Measurements from ENCODE around the gene ZNF253.
"Not testable (repeated sequence)": the region's sequence is repeated elsewhere in the genome, so short reads cannot be mapped to it uniquely, and the experiment has no call there.

Gene ZNF253

DNA sequence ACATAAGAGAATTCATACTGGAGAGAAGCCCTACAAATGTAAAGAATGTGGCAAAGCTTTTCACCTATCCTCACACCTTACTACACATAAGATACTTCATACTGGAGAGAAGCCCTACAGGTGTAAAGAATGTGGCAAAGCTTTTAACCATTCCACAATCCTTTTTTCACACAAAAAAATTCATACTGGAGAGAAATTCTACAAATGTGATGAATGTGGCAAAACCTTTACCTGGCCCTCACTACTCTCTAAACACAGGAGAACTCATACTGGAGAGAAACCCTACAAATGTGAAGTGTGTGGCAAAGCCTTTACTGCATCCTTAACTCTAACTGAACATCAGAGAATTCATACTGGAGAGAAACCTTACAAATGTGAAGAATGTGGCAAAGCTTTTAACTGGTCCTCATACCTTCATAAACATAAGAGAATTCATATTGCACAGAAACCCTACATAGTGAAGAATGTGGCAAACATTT lies 30.1 kb upstream of the ZNF253 start:
- H3K14ac ChIP-seq (ENCODE audit: low read length in 2 of 2): no peak overlapping the region
- H4K8ac ChIP-seq (ENCODE audit: low read length): no peak overlapping the region
- peak overlapping the region in 1 of 2 experiments; percentile 37 for H3K4me3 ChIP-seq (ENCODE audit: insufficient read depth in 1 of 2, low read depth in 1 of 2, low read length in 2 of 2)
- DNase-seq: peak; percentile 0
- H2BK5ac ChIP-seq (ENCODE audit: low read depth, low read length, poor library complexity, severe bottlenecking): no peak overlapping the region
- H3K79me1 ChIP-seq (replicated peaks; ENCODE audit: low read length, poor library complexity, severe bottlenecking): no peaks in the 10 kb centered on the region
- no peaks in the 10 kb centered on the region for H3K4me1 ChIP-seq (ENCODE audit: control insufficient read depth, insufficient read depth, low read depth, low read length)
- H3K4ac ChIP-seq (ENCODE audit: low read depth in 1 of 2, low read length in 2 of 2): no peak overlapping the region
- no peak overlapping the region for H2AK5ac ChIP-seq (ENCODE audit: low read length, severe bottlenecking)
- no peak overlapping the region for H3K9ac ChIP-seq (ENCODE audit: low read length)
- H3K18ac ChIP-seq (ENCODE audit: low read depth in 1 of 2, low read length in 2 of 2): no peak overlapping the region
- no peak overlapping the region for H2BK15ac ChIP-seq (ENCODE audit: low read depth, poor library complexity, severe bottlenecking)
- no peak overlapping the region for H4K91ac ChIP-seq (ENCODE audit: low read length)
- peaks cover 84% of the 10 kb centered on the region for H3K9me3 ChIP-seq (ENCODE audit: control insufficient read depth, low read length)
- no peak overlapping the region for H2BK12ac ChIP-seq (ENCODE audit: low read length in 2 of 2)
- H3K4me2 ChIP-seq (ENCODE audit: low read length, poor library complexity, severe bottlenecking): no peak overlapping the region
- no peak overlapping the region for H3K27ac ChIP-seq (ENCODE audit: low read length, poor library complexity, severe bottlenecking)
- no peak overlapping the region for H3K23ac ChIP-seq (ENCODE audit: low read length in 2 of 2)
- H3K36me3 ChIP-seq (ENCODE audit: control insufficient read depth in 1 of 2, insufficient read depth in 2 of 2, low read depth in 1 of 2, low read length in 2 of 2): no peaks in the 10 kb centered on the region
- H3K27me3 ChIP-seq (ENCODE audit: control insufficient read depth in 1 of 2, insufficient read depth in 1 of 2, low read length in 2 of 2): no peaks in the 10 kb centered on the region
- no peak overlapping the region for H2AFZ ChIP-seq (ENCODE audit: low read depth, low read length)
- no peak overlapping the region for H2BK120ac ChIP-seq (ENCODE audit: low read depth, low read length)

DNA sequence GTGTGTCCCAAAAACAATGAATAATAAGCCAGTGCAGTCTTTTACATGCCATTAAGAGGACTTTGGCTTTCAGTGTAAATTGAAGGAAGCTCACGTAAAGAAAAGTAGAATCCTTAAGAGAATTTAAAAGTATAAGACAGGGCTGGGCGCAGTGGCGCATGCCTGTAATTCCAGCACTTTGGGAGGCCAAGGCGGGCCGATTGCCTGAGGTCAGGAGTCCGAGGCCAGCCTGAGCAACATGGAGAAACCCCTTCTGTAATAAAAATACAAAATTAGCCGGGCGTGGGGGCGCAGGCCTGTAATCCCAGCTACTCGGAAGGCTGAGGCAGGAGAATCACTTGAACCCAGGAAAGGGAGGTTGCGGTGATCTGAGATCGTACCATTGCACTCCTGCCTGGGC lies 17.9 kb upstream of the ZNF253 start:
- no peak overlapping the region for H2BK5ac ChIP-seq (ENCODE audit: low read depth, low read length, poor library complexity, severe bottlenecking)
- H4K8ac ChIP-seq (ENCODE audit: low read length): no peak overlapping the region
- no peak overlapping the region for H3K4me2 ChIP-seq (ENCODE audit: low read length, poor library complexity, severe bottlenecking)
- no peak overlapping the region for H2BK120ac ChIP-seq (ENCODE audit: low read depth, low read length)
- H2AFZ ChIP-seq (ENCODE audit: low read depth, low read length): no peak overlapping the region
- no peak overlapping the region for H3K4me3 ChIP-seq (ENCODE audit: insufficient read depth in 1 of 2, low read depth in 1 of 2, low read length in 2 of 2)
- H3K9ac ChIP-seq (ENCODE audit: low read length): no peak overlapping the region
- H2AK5ac ChIP-seq (ENCODE audit: low read length, severe bottlenecking): no peak overlapping the region
- H3K23ac ChIP-seq (ENCODE audit: low read length in 2 of 2): no peak overlapping the region
- peaks cover 75% of the 10 kb centered on the region for H3K9me3 ChIP-seq (ENCODE audit: control insufficient read depth, low read length)
- H3K14ac ChIP-seq (ENCODE audit: low read length in 2 of 2): no peak overlapping the region
- H3K36me3 ChIP-seq (ENCODE audit: control insufficient read depth in 1 of 2, insufficient read depth in 2 of 2, low read depth in 1 of 2, low read length in 2 of 2): no peaks in the 10 kb centered on the region
- no peak overlapping the region for H3K27ac ChIP-seq (ENCODE audit: low read length, poor library complexity, severe bottlenecking)
- H3K4me1 ChIP-seq (ENCODE audit: control insufficient read depth, insufficient read depth, low read depth, low read length): no peaks in the 10 kb centered on the region
- H4K91ac ChIP-seq (ENCODE audit: low read length): no peak overlapping the region
- no peak for DNase-seq
- no peak overlapping the region for H2BK12ac ChIP-seq (ENCODE audit: low read length in 2 of 2)
- no peaks in the 10 kb centered on the region for H3K79me1 ChIP-seq (replicated peaks; ENCODE audit: low read length, poor library complexity, severe bottlenecking)
- no peak overlapping the region for H3K4ac ChIP-seq (ENCODE audit: low read depth in 1 of 2, low read length in 2 of 2)
- no peaks in the 10 kb centered on the region for H3K27me3 ChIP-seq (ENCODE audit: control insufficient read depth in 1 of 2, insufficient read depth in 1 of 2, low read length in 2 of 2)
- WGBS: 90% methylated on average over 12 of the region's 12 CpGs
- H3K18ac ChIP-seq (ENCODE audit: low read depth in 1 of 2, low read length in 2 of 2): no peak overlapping the region
- H2BK15ac ChIP-seq (ENCODE audit: low read depth, poor library complexity, severe bottlenecking): no peak overlapping the region

DNA sequence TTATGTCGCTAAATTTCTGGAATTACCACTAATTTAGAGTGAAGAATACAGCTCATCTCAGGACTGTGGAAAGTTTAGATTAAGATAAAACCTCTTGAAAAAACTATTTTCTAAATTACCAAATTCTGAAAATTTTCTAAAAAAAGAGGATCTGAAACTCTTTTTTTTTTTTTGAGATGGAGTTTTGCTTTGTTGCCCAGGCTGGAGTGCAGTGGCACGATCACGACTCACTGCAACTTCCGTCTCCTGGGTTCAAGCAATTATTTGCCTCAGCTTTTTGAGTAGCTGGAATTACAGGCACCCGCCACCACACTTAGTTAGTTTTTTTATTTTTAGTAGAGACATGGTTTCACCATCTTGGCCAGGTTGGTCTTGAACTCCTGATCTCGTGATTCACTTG lies 16.6 kb upstream of the ZNF253 start:
- WGBS: 74% methylated on average over 5 of the region's 6 CpGs
- no peak for DNase-seq
- no peak overlapping the region for H3K4me3 ChIP-seq (ENCODE audit: insufficient read depth in 1 of 2, low read depth in 1 of 2, low read length in 2 of 2)

DNA sequence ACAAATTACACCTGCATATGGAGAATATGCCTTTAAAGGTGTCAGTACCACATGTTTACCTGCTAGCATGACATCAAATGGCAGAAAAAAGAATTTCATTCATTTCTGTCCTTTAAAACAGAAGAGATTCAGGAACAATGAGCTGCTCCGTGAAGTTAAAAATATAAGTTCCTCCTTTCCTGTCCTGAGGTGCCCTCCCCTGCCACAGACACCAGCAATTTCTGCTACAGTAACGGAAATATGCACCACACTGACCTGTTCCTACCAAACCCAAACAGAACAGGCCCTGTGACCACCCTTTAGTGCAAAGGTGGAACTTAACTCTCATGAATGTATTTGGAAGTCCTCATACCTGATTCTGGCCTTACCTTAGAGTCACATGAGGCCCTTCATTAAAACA lies 13.9 kb upstream of the ZNF253 start:
- H2AK5ac ChIP-seq (ENCODE audit: low read length, severe bottlenecking); H3K27ac ChIP-seq (ENCODE audit: low read length, poor library complexity, severe bottlenecking); H3K27me3 ChIP-seq (ENCODE audit: control insufficient read depth in 1 of 2, insufficient read depth in 1 of 2, low read length in 2 of 2); H3K4ac ChIP-seq (ENCODE audit: low read depth in 1 of 2, low read length in 2 of 2); H3K18ac ChIP-seq (ENCODE audit: low read depth in 1 of 2, low read length in 2 of 2); H3K4me2 ChIP-seq (ENCODE audit: low read length, poor library complexity, severe bottlenecking); H3K14ac ChIP-seq (ENCODE audit: low read length in 2 of 2); DNase-seq; H2BK12ac ChIP-seq (ENCODE audit: low read length in 2 of 2); H2AFZ ChIP-seq (ENCODE audit: low read depth, low read length); H2BK5ac ChIP-seq (ENCODE audit: low read depth, low read length, poor library complexity, severe bottlenecking); H4K8ac ChIP-seq (ENCODE audit: low read length); H3K23ac ChIP-seq (ENCODE audit: low read length in 2 of 2); H2BK15ac ChIP-seq (ENCODE audit: low read depth, poor library complexity, severe bottlenecking); H3K4me1 ChIP-seq (ENCODE audit: control insufficient read depth, insufficient read depth, low read depth, low read length); H2BK120ac ChIP-seq (ENCODE audit: low read depth, low read length); H3K4me3 ChIP-seq (ENCODE audit: insufficient read depth in 1 of 2, low read depth in 1 of 2, low read length in 2 of 2); H3K9ac ChIP-seq (ENCODE audit: low read length); H3K36me3 ChIP-seq (ENCODE audit: control insufficient read depth in 1 of 2, insufficient read depth in 2 of 2, low read depth in 1 of 2, low read length in 2 of 2); H3K79me1 ChIP-seq (replicated peaks; ENCODE audit: low read length, poor library complexity, severe bottlenecking); H4K91ac ChIP-seq (ENCODE audit: low read length): not testable (repeated sequence)
- peaks cover 76% of the 10 kb centered on the region for H3K9me3 ChIP-seq (ENCODE audit: control insufficient read depth, low read length)
- 66% methylated on average over 2 of the region's 2 CpGs for WGBS

More for the DNA sequence above, 16.6 kb upstream of the ZNF253 start:
- Histone ChIP-seq H2AFZ (ENCODE audit: low read depth, low read length) (no peak overlapping the region), H3K27me3 (ENCODE audit: control insufficient read depth in 1 of 2, insufficient read depth in 1 of 2, low read length in 2 of 2) (no peaks in the 10 kb centered on the region), H3K4me1 (ENCODE audit: control insufficient read depth, insufficient read depth, low read depth, low read length) (no peaks in the 10 kb centered on the region), H3K23ac (ENCODE audit: low read length in 2 of 2) (no peak overlapping the region), H4K91ac (ENCODE audit: low read length) (no peak overlapping the region), H2BK12ac (ENCODE audit: low read length in 2 of 2) (no peak overlapping the region), H3K9me3 (ENCODE audit: control insufficient read depth, low read length) (peaks cover 76% of the 10 kb centered on the region), H3K18ac (ENCODE audit: low read depth in 1 of 2, low read length in 2 of 2) (no peak overlapping the region), H2BK120ac (ENCODE audit: low read depth, low read length) (no peak overlapping the region), H3K79me1 (replicated peaks; ENCODE audit: low read length, poor library complexity, severe bottlenecking) (no peaks in the 10 kb centered on the region), H3K4ac (ENCODE audit: low read depth in 1 of 2, low read length in 2 of 2) (no peak overlapping the region), H3K36me3 (ENCODE audit: control insufficient read depth in 1 of 2, insufficient read depth in 2 of 2, low read depth in 1 of 2, low read length in 2 of 2) (no peaks in the 10 kb centered on the region), H3K14ac (ENCODE audit: low read length in 2 of 2) (no peak overlapping the region), H2AK5ac (ENCODE audit: low read length, severe bottlenecking) (no peak overlapping the region), H3K4me2 (ENCODE audit: low read length, poor library complexity, severe bottlenecking) (no peak overlapping the region), H3K27ac (ENCODE audit: low read length, poor library complexity, severe bottlenecking) (no peak overlapping the region), H2BK5ac (ENCODE audit: low read depth, low read length, poor library complexity, severe bottlenecking) (no peak overlapping the region), H4K8ac (ENCODE audit: low read length) (no peak overlapping the region), H3K9ac (ENCODE audit: low read length) (no peak overlapping the region), H2BK15ac (ENCODE audit: low read depth, poor library complexity, severe bottlenecking) (no peak overlapping the region)
